Activated CD4-positive, alpha-beta T cell treated with anti-CD3 and anti-CD28 coated beads, Interleukin-10, Interleukin-2, amounts not matched to agents 100 ng/mL and 50 ng/mL, durations not matched to agents 16 hours and 8 hours (primary cell): ENCODE data around the gene DCBLD1.
"Not testable (repeated sequence)": the region's sequence is repeated elsewhere in the genome, so short reads cannot be mapped to it uniquely, and the experiment has no call there.

Experiments
- DNase-seq: peaks from one replicate; pipeline ENCODE4 v3.0.0-alpha.2; 2020

The DCBLD1 gene

GRCh38 chr6:117482240-117483003 lies at the start of gene DCBLD1:
DCBLD1 (plus strand) TSS chr6:117482674; CDS start chr6:117482782, 108 bp downstream.
- peak; percentile 76 for DNase-seq

DNA sequence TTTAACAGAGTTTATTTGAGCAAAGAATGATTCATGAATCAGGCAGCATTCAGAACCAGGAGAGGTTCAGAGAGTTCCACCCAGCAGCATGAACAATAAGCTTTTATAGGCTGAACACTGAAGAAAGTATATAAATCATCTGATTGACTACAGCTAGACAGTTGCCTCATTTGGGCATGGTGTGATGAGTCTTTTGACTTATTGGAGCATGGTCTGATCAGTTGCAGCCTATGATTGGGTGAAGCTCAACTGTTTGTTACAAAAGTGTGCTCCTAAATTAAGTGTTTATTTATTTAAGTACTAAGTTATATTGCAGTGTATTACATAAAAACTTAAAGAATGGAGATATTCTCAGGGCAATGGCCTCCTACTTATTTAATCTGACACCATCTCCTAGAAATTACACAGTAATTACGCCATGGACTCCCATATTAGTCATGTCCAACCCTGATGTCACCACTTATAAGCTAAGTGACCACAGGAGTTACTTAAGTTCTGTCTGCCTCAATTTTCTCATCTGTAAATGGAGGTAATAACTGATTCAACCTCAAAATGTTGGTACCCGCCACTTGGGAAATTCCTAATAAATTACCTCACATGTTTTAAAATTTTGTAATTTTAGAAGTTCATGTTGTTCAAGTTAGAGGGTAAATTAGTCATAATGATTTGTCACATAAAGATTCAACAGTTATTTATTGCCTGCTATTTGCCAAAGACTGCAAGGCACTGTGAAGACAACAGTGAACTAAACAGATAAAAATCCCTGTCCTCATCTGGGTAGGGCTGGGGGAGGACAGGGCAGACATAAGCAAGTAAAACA lies 41.6 kb upstream of the DCBLD1 start:
- no peak for DNase-seq

DNA sequence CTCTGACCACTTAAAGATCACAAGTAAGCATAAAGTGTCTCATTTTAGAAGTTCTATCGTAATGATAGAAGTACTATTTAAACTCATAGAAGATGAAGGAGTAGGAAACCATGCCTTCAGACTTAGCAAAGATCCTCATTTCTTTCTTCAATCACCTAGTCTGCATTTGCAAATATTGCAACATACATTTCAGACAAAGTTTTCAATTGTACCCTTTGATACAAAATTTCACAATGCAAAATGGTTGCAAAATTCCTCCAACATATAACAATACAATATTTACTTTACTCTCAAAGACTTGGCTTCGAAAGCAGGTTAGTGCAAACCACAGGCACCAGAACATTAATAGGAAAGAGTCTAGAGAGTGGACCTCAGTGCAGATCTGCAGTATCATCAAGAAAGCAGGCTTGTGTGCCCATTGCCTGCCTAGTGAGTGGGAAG lies 40.6 kb upstream of the DCBLD1 start:
- no peak for DNase-seq

DNA sequence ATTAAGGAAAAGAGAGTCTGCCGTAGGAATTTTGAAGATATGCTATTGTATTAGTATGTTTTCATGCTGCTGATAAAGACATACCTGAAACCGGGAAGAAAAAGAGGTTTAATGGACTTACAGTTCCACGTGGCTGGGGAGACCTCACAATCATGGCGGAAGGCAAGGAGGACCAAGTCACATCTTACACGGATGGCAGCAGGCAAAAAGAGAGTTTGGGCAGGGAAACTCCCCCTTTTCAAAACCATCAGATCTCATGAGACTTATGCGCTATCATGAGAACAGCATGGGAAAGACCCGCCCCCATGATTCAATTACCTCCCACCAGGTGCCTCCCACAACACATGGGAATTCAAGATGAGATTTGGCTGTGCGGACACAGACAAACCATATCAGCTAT lies 40.2 kb upstream of the DCBLD1 start:
- DNase-seq: not testable (repeated sequence)

GRCh38 chr6:117444600-117444999 lies 37.9 kb upstream of the DCBLD1 start:
- DNase-seq: no peak

- no peak for DNase-seq
Observed at GRCh38 chr6:117446861-117447260, 35.6 kb upstream of the DCBLD1 start.

DNA sequence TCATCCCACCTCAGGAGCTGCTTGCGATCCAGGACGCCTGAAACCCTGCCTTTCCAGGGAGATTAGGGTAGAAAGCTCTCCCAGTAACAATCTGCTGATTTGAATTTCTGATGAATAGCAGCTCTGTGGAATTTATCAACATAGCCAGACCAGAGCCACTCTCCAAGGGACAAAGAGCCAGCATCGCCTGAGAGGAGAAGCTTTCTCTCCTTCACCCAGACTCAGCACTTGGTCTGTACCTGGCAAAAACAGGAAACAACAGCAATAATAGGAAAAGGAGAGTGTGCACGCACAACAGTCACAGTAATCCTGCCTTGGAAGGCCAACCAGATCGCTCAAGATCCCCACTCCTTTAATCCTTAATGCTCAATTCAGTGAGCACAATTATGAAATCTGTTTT lies 34.5 kb upstream of the DCBLD1 start:
- DNase-seq: no peak

- DNase-seq: no peak
Observed at GRCh38 chr6:117448732-117449485, 33.6 kb upstream of the DCBLD1 start.

DNA sequence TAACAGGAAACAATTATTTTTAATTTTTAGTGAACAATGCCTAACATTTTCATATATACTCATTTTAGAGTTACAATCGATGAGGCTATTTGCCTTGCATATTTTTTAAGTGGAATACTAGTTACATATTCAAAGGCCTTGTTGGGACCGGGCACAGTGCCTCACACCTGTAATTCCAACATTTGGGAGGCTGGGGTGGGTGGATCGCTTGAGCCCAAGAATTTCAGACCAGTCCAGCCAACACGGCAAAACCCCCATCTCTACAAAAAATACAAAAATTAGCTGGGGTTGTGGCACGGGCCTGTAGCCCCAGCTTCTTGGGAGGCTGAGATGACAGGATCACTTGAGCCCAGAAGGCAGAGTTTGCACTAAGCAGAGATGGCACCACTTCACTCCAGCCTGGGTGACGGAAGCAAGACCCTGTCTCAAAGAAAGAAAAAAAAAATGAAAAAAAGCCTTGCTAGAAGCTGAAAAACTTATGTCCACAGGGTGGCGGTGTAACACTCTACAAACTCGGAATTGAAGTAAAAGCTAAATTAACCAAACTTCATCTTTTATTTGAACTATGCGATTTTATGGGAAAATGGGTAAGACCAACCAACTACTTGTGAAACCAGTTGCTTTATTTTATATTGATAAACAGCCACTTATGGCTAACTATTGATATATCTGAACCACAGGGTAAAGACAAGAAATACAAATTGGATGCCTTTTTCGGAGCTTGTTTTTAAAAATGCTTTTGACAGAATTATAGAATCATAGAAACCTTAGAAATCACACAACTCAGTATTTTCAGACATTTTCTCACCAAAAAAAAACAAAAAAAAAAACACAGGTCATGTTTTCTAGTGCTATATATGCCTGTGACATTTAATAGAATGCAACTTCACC lies 32.7 kb upstream of the DCBLD1 start:
- peak; percentile 49 for DNase-seq

- DNase-seq: no peak
Observed at GRCh38 chr6:117451671-117452070, 30.8 kb upstream of the DCBLD1 start.

- no peak for DNase-seq
Observed at GRCh38 chr6:117456250-117456649, 26.2 kb upstream of the DCBLD1 start.

DNA sequence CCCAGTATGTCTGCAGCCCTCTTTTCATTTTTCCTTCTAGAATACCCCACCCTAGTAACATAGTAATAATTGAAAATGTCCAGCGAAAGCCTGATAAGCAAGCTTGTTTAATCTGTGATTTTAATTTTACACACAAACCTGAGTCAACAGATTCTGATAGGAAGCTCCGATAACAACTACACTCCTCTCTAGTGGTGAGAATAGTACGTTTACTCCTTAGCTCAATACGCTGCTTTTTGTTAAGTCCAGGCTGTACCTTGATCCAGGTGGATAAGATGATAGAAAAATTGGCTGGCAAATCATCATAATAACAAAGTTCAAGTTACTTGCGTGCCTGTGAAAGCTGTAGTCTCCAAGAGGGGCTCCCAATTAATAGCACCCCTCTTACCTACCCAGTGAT lies 25.5 kb upstream of the DCBLD1 start:
- no peak for DNase-seq

DNA sequence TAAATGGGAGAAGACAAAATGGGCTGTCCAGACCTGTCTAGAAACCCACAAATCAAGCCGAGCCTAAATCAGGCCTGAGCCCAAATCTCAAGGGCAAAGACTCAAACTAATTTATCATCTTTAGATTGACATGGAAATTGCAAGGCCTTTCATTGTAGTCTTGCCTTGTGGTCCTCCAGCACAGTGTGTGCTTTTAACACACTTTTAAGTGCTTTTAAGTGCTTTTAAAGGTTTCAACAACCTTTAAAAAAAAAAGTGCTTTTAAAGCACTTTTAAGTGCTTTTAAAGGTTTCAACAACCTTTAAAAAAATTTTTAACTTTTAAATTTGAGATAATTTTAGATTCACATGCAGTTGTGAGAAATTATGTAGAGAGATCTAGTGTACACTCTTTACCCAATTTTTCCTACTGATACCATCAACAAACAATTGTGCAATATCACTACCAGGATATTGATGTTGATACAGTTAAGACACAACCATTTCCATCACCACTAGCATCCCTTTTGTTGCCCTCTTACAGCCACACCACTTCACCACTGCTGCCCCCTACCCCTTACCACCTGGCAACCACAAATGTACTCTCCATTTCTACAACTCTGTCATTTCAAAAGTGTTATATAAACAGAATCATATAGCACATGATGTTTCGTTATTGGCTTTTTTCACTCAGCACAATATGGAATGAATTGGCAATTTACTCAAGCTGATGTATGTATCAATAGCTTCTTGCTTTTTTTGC lies 23.1 kb upstream of the DCBLD1 start:
- DNase-seq: peak; percentile 47

DNA sequence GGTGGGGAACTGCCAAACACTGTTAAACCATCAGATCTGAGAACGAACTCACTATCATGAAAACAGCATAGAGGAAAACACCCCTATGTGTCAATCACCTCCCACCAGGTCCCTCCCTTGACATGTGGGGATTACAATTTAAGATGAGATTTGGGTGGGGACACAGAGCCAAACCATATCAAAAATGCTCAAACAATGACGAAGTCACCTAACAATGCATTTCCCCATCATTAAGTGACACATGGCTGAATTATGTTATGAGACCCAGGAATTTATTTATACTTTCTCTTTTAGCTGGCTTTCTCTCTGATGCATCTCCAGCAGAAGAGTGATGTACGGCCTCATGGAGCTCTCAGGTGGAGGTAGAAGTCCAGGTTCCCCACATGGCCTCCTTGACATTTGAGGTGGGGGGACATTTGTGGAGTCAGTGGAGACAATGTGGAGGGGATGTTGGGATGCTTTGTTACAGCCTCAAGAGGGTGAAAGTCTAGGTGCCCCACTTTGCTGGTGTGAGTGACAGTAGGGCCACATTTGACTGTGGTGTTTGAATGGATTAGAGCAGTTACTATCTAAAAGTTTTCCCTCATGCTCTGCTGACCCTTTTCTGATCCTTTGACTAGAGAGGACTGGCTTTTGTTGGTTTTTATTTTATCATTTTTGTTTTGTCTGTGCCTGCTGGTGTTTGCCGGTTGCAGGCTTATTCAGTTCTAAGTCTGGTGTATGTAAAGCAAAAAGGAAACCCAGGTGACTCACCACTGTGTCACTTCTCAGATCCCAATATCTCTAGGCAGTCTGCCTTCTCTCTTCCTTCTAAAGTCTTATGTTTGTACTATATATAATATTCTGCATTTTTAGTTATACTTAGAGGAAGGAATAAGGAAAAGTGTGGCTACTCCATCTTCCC lies 18.5 kb upstream of the DCBLD1 start:
- DNase-seq: peak; percentile 69

- no peak for DNase-seq
Observed at GRCh38 chr6:117464700-117465099, 17.8 kb upstream of the DCBLD1 start.

- DNase-seq: peak; percentile 41
Observed at GRCh38 chr6:117465691-117466090, 16.8 kb upstream of the DCBLD1 start.

- DNase-seq: no peak
Observed at GRCh38 chr6:117467876-117468275, 14.6 kb upstream of the DCBLD1 start.

- not testable (repeated sequence) for DNase-seq
Observed at GRCh38 chr6:117468527-117468926, 13.9 kb upstream of the DCBLD1 start.

DNA sequence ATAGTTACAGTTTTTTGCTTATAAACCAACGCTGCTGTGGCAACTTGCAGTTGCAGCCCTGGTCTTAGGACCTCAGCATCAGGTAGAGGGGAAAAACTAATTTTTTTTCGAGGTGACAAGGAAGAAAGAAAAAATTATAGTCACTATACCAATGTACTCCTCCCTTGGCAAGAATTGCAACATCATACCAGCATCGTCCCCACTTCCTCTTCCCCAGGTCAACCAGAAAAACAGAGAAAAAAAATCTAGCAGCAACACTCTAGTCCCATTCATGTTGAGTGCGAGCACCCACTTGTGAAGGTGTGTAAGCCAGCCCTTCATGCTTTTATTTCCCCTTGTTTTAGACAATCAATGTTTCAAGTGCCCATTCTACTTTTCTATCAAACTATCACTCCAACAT lies 13.1 kb upstream of the DCBLD1 start:
- DNase-seq: peak; percentile 11

DNA sequence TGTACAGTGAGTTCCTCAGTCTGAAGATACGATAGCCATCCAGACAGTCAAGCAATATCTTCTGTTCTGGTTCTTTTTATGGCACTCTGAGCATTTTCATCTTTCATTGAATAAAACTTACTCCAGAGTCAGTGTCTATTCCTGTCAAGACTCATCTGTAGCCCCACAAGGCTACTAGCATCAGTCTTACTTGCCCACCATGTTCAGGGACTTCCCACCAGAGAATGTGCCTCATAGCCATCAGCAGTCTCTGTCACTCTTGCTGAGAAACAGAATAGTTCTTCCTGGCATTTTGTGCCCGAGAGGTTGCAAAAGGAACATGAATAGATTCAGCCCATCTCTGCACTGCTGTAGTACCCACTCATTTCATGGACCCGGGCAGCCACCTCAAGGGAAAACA lies 12.7 kb upstream of the DCBLD1 start:
- no peak for DNase-seq
